Measurements from ENCODE around the gene CRYGS. TPM values are rescaled to one million over a fixed set of nuclear protein-coding genes. Genes with fewer than 3 reads are reported as not detected.
A peak's percentile ranks its signal among the peaks of the same experiment; 100 is the strongest.
"Not testable (repeated sequence)": the region's sequence is repeated elsewhere in the genome, so short reads cannot be mapped to it uniquely, and the experiment has no call there.

The CRYGS gene
- total RNA-seq, 1 experiment from 2014 or later, result 4.3 TPM

- Histone ChIP-seq H3K4me3 (replicated peaks in 1 of 2; ENCODE audit: low read depth in 1 of 2, low read length in 2 of 2) (0 out of 4 replicates have a peak overlapping the region, but pooled peaks of 1 of the 2 experiments have one; percentile 1), H3K27ac (ENCODE audit: low read depth, low read length) (no peak overlapping the region), H3K36me3 (ENCODE audit: control insufficient read depth in 1 of 2, insufficient read depth in 2 of 2, low read length in 2 of 2) (peaks cover 20 to 22% of the 10 kb centered on the region in 2 experiments; a peak in 3 of 4 replicates), H2AFZ (ENCODE audit: low read depth, low read length, poor library complexity, severe bottlenecking) (peak overlapping the region; percentile 3), H3K79me2 (ENCODE audit: insufficient read depth, low read length) (no peaks in the 10 kb centered on the region), H3K9me3 (ENCODE audit: control insufficient read depth in 1 of 2, insufficient read depth in 1 of 2, low read depth in 1 of 2, low read length in 2 of 2) (no peaks in the 10 kb centered on the region), H3K4me2 (ENCODE audit: low read length) (peak overlapping the region; percentile 57), H4K20me1 (ENCODE audit: insufficient read depth) (no peaks in the 10 kb centered on the region), H3K9ac (ENCODE audit: low read length) (no peak overlapping the region; the same call in 1 of the 2 replicates), H3K27me3 (ENCODE audit: insufficient read depth, low read length) (no peaks in the 10 kb centered on the region), H3K9me2 (ENCODE audit: insufficient read depth) (no peaks in the 10 kb centered on the region), H3K4me1 (ENCODE audit: control insufficient read depth in 1 of 2, insufficient read depth in 2 of 2, low read length in 2 of 2) (peaks cover 16 to 24% of the 10 kb centered on the region in 2 experiments)
- ATAC-seq (peak; percentile 70), DNase-seq (ENCODE audit: low read depth, low spot score) (no peak)
- ChIA-PET POLR2A (interaction anchor here (2.8 kb wide), 1 partner anchor 19 kb away, joined by 9 read pairs; the partner anchor contains the start of gene DNAJB11), RAD21 (ENCODE audit: low non-redundant PET in 1 of 2, low total read pairs in 2 of 2, uncharacterized antibody in 2 of 2, unreplicated experiment in 2 of 2) (interaction anchor here in 1 of 2 experiments (0.7 to 0.9 kb wide), 3 partner anchors 28 to 233 kb away, joined by 3 read pairs; partner anchors contain the start of gene EIF4A2), CTCF (interaction anchor here (0.9 to 3.0 kb wide), 7 partner anchors 18 to 261 kb away, joined by 3 to 14 read pairs (median 4); partner anchors contain the start of gene DNAJB11)
- BruUV-seq (replicated peaks), result no TSS peak
- intact Hi-C loops (cut with micrococcal nuclease), result loop anchor here (10.0 kb wide), 1 partner anchor 236 kb away; no protein-coding TSS in a partner anchor
- TF ChIP-seq POLR2AphosphoS5 (IDR thresholded peaks at IDR 0.05; ENCODE audit: low read depth, low read length) (no peak), JUND (IDR thresholded peaks at IDR 0.05) (peak; percentile 48), FOSL1 (IDR thresholded peaks at IDR 0.05; ENCODE audit: low read depth) (peak; percentile 39; the same call in 1 of the 2 replicates)
Measured at GRCh38 chr3:186588632-186589031, 44.5 kb upstream of the CRYGS start.

- peaks cover 35 to 36% of the 10 kb centered on the region in 2 experiments for H3K36me3 ChIP-seq (ENCODE audit: control insufficient read depth in 1 of 2, insufficient read depth in 2 of 2, low read length in 2 of 2)
- no peak overlapping the region for H3K9ac ChIP-seq (ENCODE audit: low read length)
- H3K4me2 ChIP-seq (ENCODE audit: low read length), result no peak overlapping the region
- no peaks in the 10 kb centered on the region for H3K27me3 ChIP-seq (ENCODE audit: insufficient read depth, low read length)
- no peak for ATAC-seq
- ChIA-PET POLR2A (interaction anchor here (0.8 to 1.6 kb wide), 2 partner anchors 17 to 19 kb away, joined by 3 to 5 read pairs; partner anchors contain the start of gene DNAJB11), RAD21 (ENCODE audit: low non-redundant PET in 1 of 2, low total read pairs in 2 of 2, uncharacterized antibody in 2 of 2, unreplicated experiment in 2 of 2) (no interaction called here), CTCF (interaction anchor here (1.6 to 2.1 kb wide), 3 partner anchors 27 to 234 kb away, joined by 5 to 6 read pairs (median 5); no protein-coding TSS in a partner anchor)
- no peak overlapping the region for H2AFZ ChIP-seq (ENCODE audit: low read depth, low read length, poor library complexity, severe bottlenecking)
- no peaks in the 10 kb centered on the region for H3K79me2 ChIP-seq (ENCODE audit: insufficient read depth, low read length)
- H3K9me2 ChIP-seq (ENCODE audit: insufficient read depth), result no peaks in the 10 kb centered on the region
- H4K20me1 ChIP-seq (ENCODE audit: insufficient read depth), result no peaks in the 10 kb centered on the region
- no peak overlapping the region for H3K4me3 ChIP-seq (replicated peaks in 1 of 2; ENCODE audit: low read depth in 1 of 2, low read length in 2 of 2)
- BruUV-seq (replicated peaks), result no TSS peak
- DNase-seq (ENCODE audit: low read depth, low spot score), result no peak
- TF ChIP-seq RAD21 (IDR thresholded peaks at IDR 0.05; ENCODE audit: low read depth) (no peak), MAX (IDR thresholded peaks at IDR 0.05) (no peak), POLR2A (IDR thresholded peaks at IDR 0.05; ENCODE audit: borderline replicate concordance, extremely low read depth, insufficient read depth, insufficient read length) (no peak), FOSL1 (IDR thresholded peaks at IDR 0.05; ENCODE audit: low read depth) (no peak)
- intact Hi-C loops (cut with micrococcal nuclease), result loop anchor here (10.0 kb wide), 1 partner anchor 238 kb away; no protein-coding TSS in a partner anchor
- peaks cover 16 to 24% of the 10 kb centered on the region in 2 experiments for H3K4me1 ChIP-seq (ENCODE audit: control insufficient read depth in 1 of 2, insufficient read depth in 2 of 2, low read length in 2 of 2)
- no peak overlapping the region for H3K27ac ChIP-seq (ENCODE audit: low read depth, low read length)
- H3K9me3 ChIP-seq (ENCODE audit: control insufficient read depth in 1 of 2, insufficient read depth in 1 of 2, low read depth in 1 of 2, low read length in 2 of 2), result no peaks in the 10 kb centered on the region
Measured at GRCh38 chr3:186587183-186587582, 43.0 kb upstream of the CRYGS start.

- Histone ChIP-seq H3K36me3 (ENCODE audit: control insufficient read depth in 1 of 2, insufficient read depth in 2 of 2, low read length in 2 of 2) (peaks cover 42 to 45% of the 10 kb centered on the region in 2 experiments), H3K4me1 (ENCODE audit: control insufficient read depth in 1 of 2, insufficient read depth in 2 of 2, low read length in 2 of 2) (peaks cover 16 to 24% of the 10 kb centered on the region in 2 experiments)
- CTCF ChIA-PET, result interaction anchor here (1.6 to 2.1 kb wide), 2 partner anchors 28 to 235 kb away, joined by 5 to 6 read pairs; no protein-coding TSS in a partner anchor
- H3K9me2 ChIP-seq (ENCODE audit: insufficient read depth); DNase-seq (ENCODE audit: low read depth, low spot score); BruUV-seq (replicated peaks); H4K20me1 ChIP-seq (ENCODE audit: insufficient read depth); H3K9ac ChIP-seq (ENCODE audit: low read length); ATAC-seq; H3K27me3 ChIP-seq (ENCODE audit: insufficient read depth, low read length); H3K27ac ChIP-seq (ENCODE audit: low read depth, low read length); H3K79me2 ChIP-seq (ENCODE audit: insufficient read depth, low read length); H2AFZ ChIP-seq (ENCODE audit: low read depth, low read length, poor library complexity, severe bottlenecking); RAD21 ChIA-PET (ENCODE audit: low non-redundant PET in 1 of 2, low total read pairs in 2 of 2, uncharacterized antibody in 2 of 2, unreplicated experiment in 2 of 2); H3K4me3 ChIP-seq (replicated peaks in 1 of 2; ENCODE audit: low read depth in 1 of 2, low read length in 2 of 2); H3K9me3 ChIP-seq (ENCODE audit: control insufficient read depth in 1 of 2, insufficient read depth in 1 of 2, low read depth in 1 of 2, low read length in 2 of 2); H3K4me2 ChIP-seq (ENCODE audit: low read length): not testable (repeated sequence)
- intact Hi-C loops (cut with micrococcal nuclease), result loop anchor here (10.0 kb wide), 1 partner anchor 239 kb away; no protein-coding TSS in a partner anchor
- POLR2A ChIA-PET, result interaction anchor here (0.6 to 1.6 kb wide), 2 partner anchors 16 to 258 kb away, joined by 3 to 5 read pairs; partner anchors contain the start of gene DNAJB11
Measured at GRCh38 chr3:186586245-186586644, 42.1 kb upstream of the CRYGS start.

All from HCT116 (cell line).